ENCODE data around the gene SYNJ2BP.
A peak's percentile ranks its signal among the peaks of the same experiment; 100 is the strongest.
"Not testable (repeated sequence)": the region's sequence is repeated elsewhere in the genome, so short reads cannot be mapped to it uniquely, and the experiment has no call there.

Gene SYNJ2BP, protein sequence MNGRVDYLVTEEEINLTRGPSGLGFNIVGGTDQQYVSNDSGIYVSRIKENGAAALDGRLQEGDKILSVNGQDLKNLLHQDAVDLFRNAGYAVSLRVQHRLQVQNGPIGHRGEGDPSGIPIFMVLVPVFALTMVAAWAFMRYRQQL

DNA sequence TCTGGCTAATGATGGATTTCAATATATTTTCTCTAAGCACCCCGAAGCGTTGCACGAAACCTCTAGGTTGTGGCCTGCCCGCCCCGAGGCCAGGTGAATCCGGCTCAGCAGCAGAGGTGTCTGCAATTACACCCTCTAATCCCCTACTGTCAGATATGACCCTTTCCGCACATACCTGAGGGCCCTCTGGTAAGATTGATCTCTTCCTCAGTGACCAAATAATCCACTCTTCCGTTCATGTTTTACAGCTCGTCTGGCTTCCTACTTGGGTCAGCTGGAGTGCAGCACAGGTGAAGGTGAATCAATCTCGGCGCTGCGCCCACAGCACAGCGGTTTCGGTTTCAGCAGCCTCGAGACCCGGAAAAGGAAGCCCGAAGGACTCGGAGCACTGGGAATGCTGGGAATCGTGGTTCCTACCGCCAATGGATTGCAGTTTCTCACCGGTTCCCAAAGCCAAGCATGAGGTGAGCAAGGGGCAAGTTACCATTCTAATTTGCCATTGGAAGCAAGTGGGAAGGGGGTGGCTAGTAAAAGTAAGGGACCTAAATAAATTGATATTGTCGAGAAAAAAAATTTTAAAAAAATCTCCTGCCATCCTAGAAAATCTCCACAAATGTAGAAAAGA lies at the start of gene SYNJ2BP:
SYNJ2BP (minus strand) TSS at position 366 of the 625 bp plus-strand sequence; CDS start at position 239, 127 bp downstream.
- DNase-seq (ENCODE audit: low read depth in 2 of 2): peak; percentile 35 to 39

GRCh38 chr14:70454731-70455130 lies 37.8 kb upstream of the SYNJ2BP start:
- DNase-seq (ENCODE audit: low read depth in 2 of 2): no peak

DNA sequence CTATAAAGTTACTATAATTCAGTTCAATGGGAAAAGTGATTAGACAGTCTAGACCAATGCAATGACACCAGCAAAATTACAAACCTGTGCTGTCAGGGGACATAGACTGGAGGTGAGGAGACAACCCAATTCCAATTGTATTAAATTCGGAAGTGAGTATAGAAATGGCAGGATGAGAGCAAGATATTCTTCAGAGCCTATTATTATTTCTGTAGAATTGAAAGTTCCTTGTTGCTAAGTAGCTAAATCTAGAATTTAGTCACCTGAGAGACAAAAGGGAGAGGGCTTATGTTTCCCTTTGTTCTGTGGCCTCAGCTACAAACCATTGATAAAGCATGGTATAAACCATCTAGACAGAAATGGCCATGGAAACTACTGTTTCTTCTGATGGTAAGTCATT lies 35.0 kb upstream of the SYNJ2BP start, which contains the start of gene ADAM21:
ADAM21 (plus strand) TSS at position 301 of the 400 bp plus-strand sequence. CDS start 5,326 bp downstream, outside the sequence.
- DNase-seq (ENCODE audit: low read depth in 2 of 2): no peak

DNA sequence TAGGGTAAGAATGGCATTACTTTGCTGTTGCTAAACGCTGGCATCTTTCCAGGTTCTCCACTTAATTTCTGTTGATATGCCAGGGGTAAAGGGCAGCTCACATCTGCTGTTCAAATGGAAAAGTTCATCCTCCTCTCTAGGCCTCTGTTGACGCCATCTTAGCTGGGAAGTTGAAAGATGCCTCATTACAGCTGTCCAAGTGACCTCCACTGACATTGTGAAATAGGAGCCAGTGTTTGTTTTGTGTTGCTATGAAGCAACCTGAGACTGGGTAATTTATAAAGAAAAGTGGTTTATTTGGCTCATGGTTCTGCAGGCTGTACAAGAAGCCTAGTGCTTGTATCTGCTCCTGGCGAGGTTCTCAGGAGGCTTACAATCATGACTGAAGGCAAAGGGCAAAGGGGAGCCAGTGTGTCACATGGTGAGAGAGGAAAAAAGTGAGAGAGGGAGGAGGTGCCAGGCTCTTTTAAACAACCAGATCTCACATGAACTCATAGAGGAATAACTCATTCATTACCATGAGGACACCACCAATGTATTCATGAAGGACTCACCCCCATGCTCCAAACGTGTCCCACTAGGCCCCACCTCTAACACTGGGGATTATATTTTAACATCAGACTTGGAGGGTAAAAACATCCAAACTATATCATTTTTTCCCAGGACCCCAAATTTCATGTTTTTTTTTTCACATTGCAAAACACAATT lies 31.9 kb upstream of the SYNJ2BP start:
- DNase-seq (ENCODE audit: low read depth in 2 of 2): no peak

DNA sequence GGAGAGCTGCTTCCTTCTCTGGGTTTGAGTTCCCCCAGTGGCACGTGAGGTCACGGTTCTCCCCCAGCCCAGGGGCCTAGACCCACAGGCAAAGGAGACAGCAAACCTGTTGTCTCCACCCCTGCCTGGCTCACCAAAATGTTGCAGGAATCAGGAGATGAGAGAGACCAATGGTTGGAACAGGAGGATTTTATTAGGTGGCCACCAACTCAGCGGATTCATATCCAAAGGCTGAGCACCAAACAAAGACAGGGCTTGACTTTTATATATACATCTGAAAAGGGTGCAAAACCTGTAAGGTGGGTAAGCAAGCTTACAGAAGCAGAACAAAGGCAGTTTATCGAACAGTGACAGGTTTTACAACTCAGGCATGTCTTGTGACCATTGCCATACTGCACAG lies 25.9 kb upstream of the SYNJ2BP start:
- DNase-seq (ENCODE audit: low read depth in 2 of 2): no peak

DNA sequence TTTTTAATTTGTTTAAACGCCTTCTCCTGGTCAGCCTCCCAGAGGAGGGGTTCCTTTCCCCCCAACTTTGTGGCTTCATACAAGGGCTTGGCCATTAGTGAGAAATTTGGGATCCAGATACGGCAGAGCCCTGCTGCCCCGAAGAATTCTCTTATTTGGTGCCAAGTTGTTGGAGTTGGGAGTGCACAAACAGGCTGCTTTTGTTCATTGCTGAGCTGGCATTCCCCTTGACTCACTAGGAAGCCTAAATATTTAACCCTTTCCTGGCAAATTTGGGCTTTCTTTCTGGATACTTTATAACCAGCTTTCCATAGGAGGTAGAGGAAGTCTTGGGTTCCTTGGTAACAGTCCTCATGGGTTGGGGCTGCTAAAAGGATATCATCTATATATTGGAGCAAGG lies 24.8 kb upstream of the SYNJ2BP start:
- no peak for DNase-seq (ENCODE audit: low read depth in 2 of 2)

DNA sequence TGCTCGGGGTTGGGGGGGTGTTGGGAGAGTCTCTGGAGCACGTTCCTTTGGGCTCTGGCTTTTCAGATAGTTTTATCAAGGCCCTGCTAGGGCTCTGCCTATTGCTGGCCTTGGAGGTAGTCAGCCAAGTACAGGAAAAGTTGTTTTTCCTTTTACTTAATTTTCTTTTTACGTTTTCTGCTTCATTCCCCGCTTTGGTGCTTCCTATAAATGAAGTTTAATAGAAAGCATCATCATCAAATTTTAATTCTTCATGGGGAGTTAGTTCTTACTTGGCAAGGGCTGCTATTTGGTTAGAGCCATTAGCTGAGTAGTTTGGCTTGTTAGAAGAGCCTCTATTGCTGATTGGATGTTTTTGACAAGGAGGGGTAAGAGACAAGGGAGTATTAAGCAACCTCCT lies 20.0 kb upstream of the SYNJ2BP start:
- no peak for DNase-seq (ENCODE audit: low read depth in 2 of 2)

GRCh38 chr14:70426555-70426954 lies 9.7 kb upstream of the SYNJ2BP start:
- not testable (repeated sequence) for DNase-seq (ENCODE audit: low read depth in 2 of 2)

- DNase-seq (ENCODE audit: low read depth in 2 of 2): no peak
Observed at GRCh38 chr14:70425354-70425753, 8.5 kb upstream of the SYNJ2BP start.

- no peak for DNase-seq (ENCODE audit: low read depth in 2 of 2)
Observed at GRCh38 chr14:70422538-70422937, 5.6 kb upstream of the SYNJ2BP start.

- DNase-seq (ENCODE audit: low read depth in 2 of 2): not testable (repeated sequence)
Observed at GRCh38 chr14:70419270-70419931, 2.5 kb upstream of the SYNJ2BP start.

GRCh38 chr14:70416338-70416724 lies 559 bp downstream of the SYNJ2BP start:
- DNase-seq (ENCODE audit: low read depth in 2 of 2): no peak

DNA sequence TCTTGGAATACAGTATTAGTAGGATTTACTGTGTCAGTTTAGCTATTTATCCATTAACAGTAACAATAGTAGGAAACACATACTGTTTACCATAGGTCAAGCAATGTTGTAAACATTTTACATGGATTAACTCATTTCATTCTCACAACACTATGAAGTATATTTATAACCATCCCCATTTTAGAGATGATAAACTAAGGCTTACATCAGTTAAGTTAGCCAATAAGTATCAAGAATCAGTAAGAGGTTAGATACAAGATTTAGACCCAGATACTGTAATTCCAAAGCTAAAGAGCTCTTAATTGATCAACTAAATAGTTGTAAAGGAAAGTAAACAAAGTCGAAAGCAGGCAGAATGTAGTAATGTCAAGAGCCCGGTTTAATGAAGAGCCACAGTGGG lies 1.1 kb downstream of the SYNJ2BP start:
- no peak for DNase-seq (ENCODE audit: low read depth in 2 of 2)

GRCh38 chr14:70407621-70408020 lies 9.3 kb downstream of the SYNJ2BP start:
- DNase-seq (ENCODE audit: low read depth in 2 of 2): no peak

- DNase-seq (ENCODE audit: low read depth in 2 of 2): not testable (repeated sequence)
Observed at GRCh38 chr14:70406216-70406615, 10.7 kb downstream of the SYNJ2BP start.

DNA sequence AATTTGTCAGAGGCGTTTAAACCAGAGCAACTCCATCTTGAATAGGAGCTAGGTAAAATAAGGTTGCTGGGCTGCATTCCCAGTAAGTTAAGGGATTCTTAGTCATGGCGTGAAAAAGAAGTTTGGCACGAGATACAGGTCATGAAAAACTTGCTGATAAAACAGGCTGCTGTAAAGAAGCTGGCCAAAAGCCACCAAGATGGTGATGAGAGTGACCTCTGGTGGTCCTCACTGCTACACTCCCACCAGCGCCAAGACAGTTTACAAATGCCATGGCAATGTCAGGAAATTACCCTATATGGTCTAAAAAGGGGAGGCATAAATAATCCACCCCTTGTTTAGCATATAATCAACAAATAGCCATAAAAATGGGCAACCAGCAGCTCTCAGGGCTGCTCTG lies 13.6 kb downstream of the SYNJ2BP start:
- not testable (repeated sequence) for DNase-seq (ENCODE audit: low read depth in 2 of 2)

GRCh38 chr14:70401643-70402042 lies 15.2 kb downstream of the SYNJ2BP start:
- no peak for DNase-seq (ENCODE audit: low read depth in 2 of 2)

DNA sequence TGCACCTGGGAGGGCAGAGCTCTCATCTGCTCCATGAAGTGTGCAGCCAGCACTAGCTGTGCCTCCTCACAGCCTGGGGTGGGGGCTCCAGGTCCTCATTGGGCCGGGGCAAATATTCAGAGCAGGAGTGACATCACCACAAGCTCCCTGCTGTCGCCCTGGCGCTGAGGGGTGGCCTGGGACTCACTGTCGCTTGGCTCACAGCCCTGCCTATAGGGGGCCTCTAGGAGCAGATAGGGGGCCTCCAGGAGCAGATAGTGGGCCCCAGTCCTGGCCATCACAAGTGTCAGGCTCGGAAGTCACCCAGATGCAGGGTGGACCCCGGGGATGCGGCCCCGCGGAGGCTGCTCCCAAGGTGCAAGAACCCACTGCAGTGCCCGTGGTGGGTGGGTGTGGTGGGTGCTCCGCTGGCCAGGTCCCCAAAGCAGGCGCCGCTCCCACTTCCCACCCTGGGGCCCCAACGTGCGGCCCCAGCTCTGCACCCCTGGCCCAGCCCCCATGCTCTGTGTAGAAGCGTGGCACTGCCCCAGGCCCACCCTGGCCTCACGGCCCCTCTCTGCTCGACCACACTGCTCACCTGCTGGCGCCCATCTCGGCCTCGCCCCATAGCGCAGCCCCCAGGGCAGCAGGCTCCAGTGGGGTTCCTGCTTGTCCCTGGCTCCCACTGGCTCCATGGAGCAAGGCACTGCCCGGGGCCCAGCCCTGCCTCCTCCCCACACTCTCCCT lies 18.0 kb downstream of the SYNJ2BP start:
- no peak for DNase-seq (ENCODE audit: low read depth in 2 of 2)

- no peak for DNase-seq (ENCODE audit: low read depth in 2 of 2)
Observed at GRCh38 chr14:70398280-70398679, 18.6 kb downstream of the SYNJ2BP start.

GRCh38 chr14:70397746-70398145 lies 19.1 kb downstream of the SYNJ2BP start:
- no peak for DNase-seq (ENCODE audit: low read depth in 2 of 2)

- DNase-seq (ENCODE audit: low read depth in 2 of 2): no peak
Observed at GRCh38 chr14:70394674-70395306, 22.1 kb downstream of the SYNJ2BP start.

Measured in stimulated activated CD4-positive, alpha-beta T cell treated with anti-CD3 and anti-CD28 coated beads, Interleukin-12 subunit alpha, Interleukin-12 subunit beta, amount 100 ng/mL, for 24 hours (primary cell).